ENCODE data around the gene TEX52. TPM values are rescaled to one million over a fixed set of nuclear protein-coding genes. Genes with fewer than 3 reads are reported as not detected.

The TEX52 gene
- total and polyA plus RNA-seq, 2 of the 8 experiments (the other 6 are each of a cell fraction or from before 2014, with no cell fraction given), result not detected

GRCh38 chr12:2804393-2805142 is 52.3 kb downstream of the TEX52 start:
- H2BK15ac ChIP-seq (ENCODE audit: low read length), result no peak overlapping the region
- no peak overlapping the region for H2AK5ac ChIP-seq (ENCODE audit: low read depth, low read length)
- no peak for FAIRE-seq
- no peak overlapping the region for H2BK120ac ChIP-seq (replicated peaks; ENCODE audit: low read depth, low read length)
- no peak overlapping the region for H2BK5ac ChIP-seq (ENCODE audit: low read depth, low read length)
- no peak overlapping the region for H2BK12ac ChIP-seq (ENCODE audit: low read depth, low read length)
- H3K79me1 ChIP-seq (ENCODE audit: low read depth, low read length), result no peaks in the 10 kb centered on the region
- DNase-seq (ENCODE audit: low read depth in 1 of 2, low spot score in 2 of 2), result no peak
- no peak overlapping the region for H3K4me3 ChIP-seq (ENCODE audit: extremely low read depth in 1 of 4, insufficient read depth in 2 of 4, low read depth in 3 of 4, low read length in 4 of 4)
- H3K23me2 ChIP-seq (ENCODE audit: low read depth, low read length), result no peaks in the 10 kb centered on the region
- no peak overlapping the region for H3K4me2 ChIP-seq (ENCODE audit: insufficient read depth in 1 of 2, low read depth in 2 of 2, low read length in 2 of 2)
- H3K36me3 ChIP-seq (ENCODE audit: control insufficient read depth in 2 of 4, insufficient read depth in 4 of 4, low read length in 3 of 4), result peaks cover 31 to 64% (median 48%) of the 10 kb centered on the region in 4 experiments
- no peak overlapping the region for H3K14ac ChIP-seq (ENCODE audit: insufficient read length)
- no peaks in the 10 kb centered on the region for H3K9me3 ChIP-seq (ENCODE audit: insufficient read depth in 2 of 2, low read depth in 1 of 2, low read length in 1 of 2)
- H3K23ac ChIP-seq (ENCODE audit: insufficient read length), result no peak overlapping the region
- no peaks in the 10 kb centered on the region for H3K27me3 ChIP-seq (replicated peaks in 1 of 4; ENCODE audit: control insufficient read depth in 3 of 4, extremely low read depth in 1 of 4, insufficient read depth in 3 of 4, low read length in 3 of 4)
- no peak overlapping the region for H3K56ac ChIP-seq (replicated peaks; ENCODE audit: insufficient read length, low read depth, low read length)
- no peak overlapping the region for H3K4ac ChIP-seq (replicated peaks; ENCODE audit: insufficient read length, low read depth, low read length)
- no peak overlapping the region for H3K9ac ChIP-seq (replicated peaks in 1 of 4; ENCODE audit: extremely low read depth in 1 of 4, low read depth in 3 of 4, low read length in 3 of 4)
- WGBS, 2 experiments (ENCODE audit: extremely low coverage in 1 of 2, insufficient coverage in 1 of 2, insufficient read length in 1 of 2, insufficient replicate concordance in 2 of 2, low coverage in 1 of 2, low lambda C conversion rate in 2 of 2, missing lambda C conversion rate in 1 of 2), result 80% methylated on average over 5 of the region's 5 CpGs; no CpG with 5 or more reads in 1 of the 2 experiments
- ChIA-PET CTCF (ENCODE audit: partially characterized antibody) (interaction anchor here (1.7 kb wide), 1 partner anchor 20 kb away, joined by 4 read pairs; no protein-coding TSS in a partner anchor), POLR2A (ENCODE audit: partially characterized antibody) (interaction anchor here (1.3 to 1.8 kb wide), 3 partner anchors 8 to 12 kb away, joined by 3 to 8 read pairs (median 6); partner anchors contain the start of gene ITFG2)
- no peak overlapping the region for H3K18ac ChIP-seq (ENCODE audit: extremely low read depth, low read length)
- no peak overlapping the region for H4K8ac ChIP-seq (ENCODE audit: extremely low read depth, insufficient read depth, low read length)
- H3K79me2 ChIP-seq (ENCODE audit: control insufficient read depth in 1 of 2, insufficient read depth in 2 of 2, low read length in 2 of 2), result no peaks in the 10 kb centered on the region
- H2BK20ac ChIP-seq (ENCODE audit: low read length), result no peak overlapping the region
- H3K27ac ChIP-seq (ENCODE audit: low read depth, low read length), result no peak overlapping the region
- no peaks in the 10 kb centered on the region for H3K4me1 ChIP-seq (replicated peaks in 1 of 4; ENCODE audit: control insufficient read depth in 3 of 4, insufficient read depth in 4 of 4, low read length in 3 of 4)
- no peak overlapping the region for H4K91ac ChIP-seq (replicated peaks; ENCODE audit: insufficient read length, low read length)
- H4K5ac ChIP-seq (ENCODE audit: insufficient read length, low read depth, low read length), result no peak overlapping the region
- peaks cover 2 to 14% of the 10 kb centered on the region in 2 experiments for H4K20me1 ChIP-seq (replicated peaks in 1 of 2; ENCODE audit: control insufficient read depth in 1 of 2, insufficient read depth in 2 of 2, low read length in 2 of 2)
- no peak overlapping the region for H2AFZ ChIP-seq (ENCODE audit: low read length)
- TF ChIP-seq CTBP2 (IDR thresholded peaks at IDR 0.05; ENCODE audit: borderline replicate concordance, insufficient read depth, insufficient read length, low read length), result no peak
- TF ChIP-seq TAF1 (IDR thresholded peaks at IDR 0.05; ENCODE audit: low read depth, low read length), result no peak
- no peak for TF ChIP-seq NRF1 (IDR thresholded peaks at IDR 0.05; ENCODE audit: low read depth, low read length)
- no peak for TF ChIP-seq BCL11A (IDR thresholded peaks at IDR 0.05; ENCODE audit: low read depth in 2 of 2, low read length in 2 of 2)
- TF ChIP-seq CTCF (IDR thresholded peaks at IDR 0.05; ENCODE audit: control extremely low read depth in 1 of 3, insufficient read depth in 1 of 3, low read depth in 1 of 3, low read length in 3 of 3), result no peak
- TF ChIP-seq GABPA (IDR thresholded peaks at IDR 0.05; ENCODE audit: borderline replicate concordance, insufficient read depth, low read length), result no peak
- TF ChIP-seq USF2 (IDR thresholded peaks at IDR 0.05; ENCODE audit: low read length), result no peak
- TF ChIP-seq MAFK (IDR thresholded peaks at IDR 0.05; ENCODE audit: low read depth, low read length), result no peak
